GM18502 (cell line): ENCODE results near the gene QPCT.
"Not testable (repeated sequence)": the region's sequence is repeated elsewhere in the genome, so short reads cannot be mapped to it uniquely, and the experiment has no call there.

Experiments
- ATAC-seq: cut with Tn5 transposase; IDR thresholded peaks from one replicate; pipeline ENCODE4 v1.9.1; 2021; ENCODE audit warnings: mild to moderate bottlenecking; ENCODE audit not compliant: unreplicated experiment, poor library complexity

The QPCT gene

DNA sequence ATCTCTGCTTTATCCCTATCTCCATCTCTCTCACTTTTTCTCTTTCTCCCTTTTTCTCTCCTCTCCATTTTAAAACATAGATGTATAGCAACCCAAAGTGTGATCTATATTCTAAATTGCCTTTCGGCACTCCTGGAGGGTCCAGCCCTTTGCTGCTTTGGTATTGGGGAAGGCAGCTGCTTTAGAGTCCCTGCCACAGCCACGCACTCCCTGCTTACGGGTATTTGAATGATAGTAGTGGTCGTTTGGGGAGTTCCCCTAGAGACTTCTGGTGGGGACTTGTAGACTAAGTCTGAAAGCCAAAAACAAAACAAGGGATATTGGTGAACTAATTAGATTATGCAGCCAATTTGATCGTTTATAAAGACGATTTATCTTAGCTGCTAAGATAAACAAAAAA is 11.9 kb downstream of the QPCT start:
- ATAC-seq, result no peak

DNA sequence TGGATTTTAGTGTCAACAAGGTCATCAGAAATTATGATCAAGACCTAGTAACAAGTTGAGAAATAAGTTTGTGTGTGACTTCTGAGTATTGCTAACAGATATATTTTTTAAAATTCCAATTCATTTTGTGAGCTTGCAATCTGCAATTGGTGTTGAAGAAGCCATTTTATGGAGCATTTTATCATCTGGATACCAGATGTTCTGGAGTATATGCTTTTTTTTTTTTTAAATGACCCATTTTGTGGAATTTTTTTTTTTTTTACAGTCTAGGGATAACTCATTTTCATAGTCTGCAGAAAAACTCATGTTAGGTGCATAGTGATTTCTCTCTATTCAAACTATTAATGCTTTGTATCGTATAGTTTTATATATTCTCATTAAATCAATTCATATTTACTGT is 12.6 kb downstream of the QPCT start:
- ATAC-seq, result no peak

GRCh38 chr2:37357530-37357929 is 13.1 kb downstream of the QPCT start:
- ATAC-seq, result no peak

GRCh38 chr2:37358466-37358865 is 14.0 kb downstream of the QPCT start:
- ATAC-seq, result no peak

GRCh38 chr2:37361216-37361815 is 16.9 kb downstream of the QPCT start:
- no peak for ATAC-seq

GRCh38 chr2:37361994-37362698 is 17.7 kb downstream of the QPCT start:
- no peak for ATAC-seq

DNA sequence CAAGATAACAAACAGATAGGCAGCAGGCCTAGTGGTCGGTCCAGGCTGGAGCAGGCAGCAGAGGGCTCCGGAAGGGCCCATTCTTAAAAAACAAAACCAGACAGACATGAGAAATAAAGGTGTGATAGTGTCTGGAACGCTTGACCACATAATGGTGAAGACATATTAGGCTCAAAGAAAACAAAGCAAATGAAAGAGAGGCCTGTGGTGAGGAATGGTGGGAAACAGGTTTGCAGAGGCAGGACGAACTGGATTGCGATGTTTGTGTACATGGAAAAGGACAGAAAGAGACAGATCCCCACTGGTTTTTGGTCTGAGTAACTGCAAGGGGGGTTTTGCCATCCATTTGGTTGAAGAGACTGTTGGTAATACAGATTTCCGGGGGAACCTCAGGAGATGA is 19.9 kb downstream of the QPCT start:
- ATAC-seq, result no peak

- peak; percentile 83 for ATAC-seq
Measured at GRCh38 chr2:37365669-37366068, 21.2 kb downstream of the QPCT start.

DNA sequence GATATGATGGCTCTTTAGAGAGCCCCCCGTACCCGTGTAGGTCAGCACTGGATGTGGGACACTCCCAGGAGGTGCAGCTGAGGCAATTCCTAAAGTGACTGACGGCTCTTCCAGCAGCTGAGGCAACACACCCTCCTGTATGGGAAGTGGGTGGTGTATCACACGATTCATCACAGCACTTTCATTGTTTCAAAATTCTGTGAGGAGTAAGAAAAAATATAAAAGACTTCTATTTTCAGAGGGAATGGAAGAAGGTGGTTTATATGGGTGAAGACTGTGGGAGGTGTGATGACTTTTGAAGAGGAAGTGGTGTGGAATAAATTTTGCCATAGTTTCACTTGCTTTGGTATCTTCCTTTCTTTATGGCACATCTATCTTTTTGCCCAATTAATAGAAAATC is 22.3 kb downstream of the QPCT start:
- no peak for ATAC-seq

GRCh38 chr2:37367310-37367709 is 22.9 kb downstream of the QPCT start:
- ATAC-seq, result no peak

DNA sequence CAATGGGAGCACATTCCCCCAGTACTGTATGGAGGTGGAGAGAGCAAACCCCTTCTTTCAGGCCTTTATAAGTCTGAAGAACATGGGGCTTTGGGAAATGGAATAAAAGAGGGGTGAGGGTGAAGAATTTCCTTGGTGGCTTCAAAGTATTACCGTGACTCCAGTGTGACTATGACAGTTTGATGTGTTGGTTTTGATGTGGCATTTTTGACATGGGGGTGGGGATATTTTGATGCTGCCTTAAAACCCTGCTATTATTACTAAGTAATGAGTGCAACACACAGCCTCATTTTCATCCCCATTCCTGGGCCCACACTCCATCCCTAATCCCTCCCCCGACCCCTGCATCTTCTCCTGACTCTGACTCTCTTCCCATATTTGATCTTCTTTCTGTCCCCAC is 23.6 kb downstream of the QPCT start:
- ATAC-seq, result no peak

- no peak for ATAC-seq
Measured at GRCh38 chr2:37370666-37371065, 26.2 kb downstream of the QPCT start.

DNA sequence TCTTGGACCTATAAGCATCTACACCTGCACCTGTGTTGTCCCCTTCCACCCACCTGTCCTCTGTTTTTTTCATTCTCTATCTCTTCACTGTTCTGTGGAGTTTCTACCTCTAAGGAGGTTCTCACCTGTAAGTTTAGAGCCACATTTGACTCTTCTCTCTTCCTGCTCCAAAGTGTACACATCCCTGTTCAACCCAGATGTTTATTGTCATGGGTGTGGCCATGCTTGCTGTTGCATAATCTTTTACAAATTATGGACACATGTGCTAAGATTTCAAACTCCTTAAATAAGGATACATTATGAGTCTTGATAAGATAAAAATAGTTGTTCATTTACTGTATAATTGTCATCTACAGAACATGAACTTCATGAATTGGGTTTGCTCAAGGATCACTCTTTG is 27.6 kb downstream of the QPCT start:
- ATAC-seq, result no peak

GRCh38 chr2:37375741-37376288 is 31.4 kb downstream of the QPCT start:
- peak; percentile 45 for ATAC-seq

GRCh38 chr2:37376421-37377186 is 32.2 kb downstream of the QPCT start:
- ATAC-seq, result peak; percentile 95

- ATAC-seq, result peak; percentile 38
Measured at GRCh38 chr2:37377187-37377532, 32.7 kb downstream of the QPCT start.

DNA sequence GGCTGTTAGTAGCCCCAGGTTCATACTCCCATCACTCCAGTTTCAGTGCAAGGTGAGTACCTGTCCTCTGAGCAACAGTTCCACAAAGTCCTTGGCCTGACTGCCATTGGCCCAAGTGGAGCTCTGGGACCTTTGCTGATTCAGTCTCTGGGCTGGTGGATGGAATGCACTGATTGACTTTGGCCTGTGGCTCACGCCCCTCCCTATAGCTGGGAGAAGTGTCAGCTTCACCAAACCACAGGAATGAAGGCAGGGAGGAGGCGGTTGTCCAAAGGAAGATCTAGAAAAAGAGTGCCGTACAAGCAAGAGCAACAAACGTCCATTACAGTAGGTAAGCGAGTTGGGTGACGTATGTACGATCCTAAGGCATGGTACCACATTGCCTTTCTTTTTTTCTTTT is 34.0 kb downstream of the QPCT start:
- ATAC-seq, result no peak

DNA sequence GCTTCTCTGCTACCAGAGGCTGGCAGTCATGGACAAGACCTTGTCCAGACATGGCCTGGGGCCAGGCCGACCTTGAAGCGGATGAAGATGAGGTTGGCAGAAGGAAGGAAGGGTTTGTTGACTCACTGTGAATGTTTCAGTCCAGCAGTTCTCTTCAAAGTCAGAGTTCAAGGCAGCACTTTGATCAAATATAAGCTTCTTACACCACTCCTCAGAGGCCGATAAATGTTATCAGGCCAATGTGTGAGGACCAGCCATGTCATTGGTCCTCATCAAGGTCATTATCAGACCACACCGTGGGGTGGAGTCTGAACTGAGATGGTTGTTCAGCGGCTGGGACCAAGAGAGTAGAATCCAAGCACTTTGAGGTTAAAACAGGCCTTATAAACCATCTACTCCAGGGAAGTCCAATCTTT is 35.5 kb downstream of the QPCT start:
- no peak for ATAC-seq

DNA sequence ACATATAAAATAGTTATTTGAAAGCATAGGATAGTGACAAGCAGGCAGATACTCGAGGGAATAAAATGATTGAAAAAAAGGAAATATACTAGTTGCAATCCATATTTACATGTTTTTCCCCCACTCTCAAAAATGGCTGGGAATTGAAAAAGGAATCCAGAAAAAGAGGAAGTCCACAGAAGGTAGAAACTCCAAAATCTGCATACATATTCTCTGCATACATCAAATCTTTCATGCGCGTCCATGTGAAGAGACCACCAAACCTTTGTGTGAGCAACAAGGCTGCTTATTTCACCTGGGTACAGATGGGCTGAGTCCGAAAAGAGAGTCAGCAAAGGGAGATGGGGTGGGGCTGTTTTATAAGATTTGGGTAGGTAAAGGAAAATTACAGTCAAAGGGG is 36.4 kb downstream of the QPCT start:
- ATAC-seq, result not testable (repeated sequence)

- ATAC-seq, result not testable (repeated sequence)
Measured at GRCh38 chr2:37384261-37384660, 39.8 kb downstream of the QPCT start.

- ATAC-seq, result no peak
Measured at GRCh38 chr2:37387148-37387835, 42.9 kb downstream of the QPCT start.
